ENCODE data around the gene COL4A2.
"Not testable (repeated sequence)": the region's sequence is repeated elsewhere in the genome, so short reads cannot be mapped to it uniquely, and the experiment has no call there.

The COL4A2 gene

GRCh38 chr13:110450941-110451730 is 144.1 kb downstream of the COL4A2 start:
- H3K27me3 ChIP-seq (ENCODE audit: insufficient read depth, low read length, poor library complexity, severe bottlenecking) = no peaks in the 10 kb centered on the region
- TF ChIP-seq EZH2phosphoT487 (IDR thresholded peaks at IDR 0.05; ENCODE audit: borderline replicate concordance) = no peak
- TF ChIP-seq CTCF (conservative IDR thresholded peaks at IDR 0.05; ENCODE audit: low read length) = no peak
- no peaks in the 10 kb centered on the region for H3F3A ChIP-seq (ENCODE audit: low read depth)
- H3K36me3 ChIP-seq (ENCODE audit: insufficient read depth, low read length) = no peaks in the 10 kb centered on the region
- no peaks in the 10 kb centered on the region for H3K9me3 ChIP-seq (ENCODE audit: insufficient read depth, low read depth, low read length)
- H2AFZ ChIP-seq (ENCODE audit: low read length) = no peak overlapping the region
- H3K79me2 ChIP-seq (ENCODE audit: insufficient read depth, low read length) = no peaks in the 10 kb centered on the region
- H3K4me2 ChIP-seq (ENCODE audit: low read depth, low read length, poor library complexity, severe bottlenecking) = no peak overlapping the region
- H3K9ac ChIP-seq (ENCODE audit: low read depth, low read length, poor library complexity, severe bottlenecking) = no peak overlapping the region
- H3K4me3 ChIP-seq (ENCODE audit: low read length, poor library complexity, severe bottlenecking) = no peak overlapping the region
- H3K9me2 ChIP-seq (replicated peaks; ENCODE audit: low read depth, low read length) = no peaks in the 10 kb centered on the region
- no peaks in the 10 kb centered on the region for H3K4me1 ChIP-seq (ENCODE audit: insufficient read depth, low read length, poor library complexity, severe bottlenecking)
- H4K20me1 ChIP-seq (ENCODE audit: insufficient read depth, low read length, poor library complexity, severe bottlenecking) = no peaks in the 10 kb centered on the region

DNA sequence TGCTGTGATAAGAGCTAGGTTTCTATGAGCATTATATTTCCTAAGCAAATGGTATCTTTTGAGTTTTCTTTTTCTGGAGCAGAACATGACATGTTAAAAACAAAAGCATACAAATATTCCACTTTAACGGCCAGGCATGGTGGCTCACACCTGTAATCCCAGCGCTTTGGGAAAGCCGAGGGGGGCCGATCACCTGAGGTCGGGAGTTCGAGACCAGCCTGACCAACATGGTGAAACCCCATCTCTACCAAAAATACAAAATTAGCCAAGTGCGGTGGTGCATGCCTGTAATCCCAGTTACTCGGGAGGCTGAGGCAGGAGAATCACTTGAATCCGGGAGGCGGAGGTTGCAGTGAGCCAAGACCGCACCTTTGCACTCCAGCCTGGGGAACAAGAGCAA is 146.0 kb downstream of the COL4A2 start:
- not testable (repeated sequence) for H3K4me3 ChIP-seq (ENCODE audit: low read length, poor library complexity, severe bottlenecking); H3K27me3 ChIP-seq (ENCODE audit: insufficient read depth, low read length, poor library complexity, severe bottlenecking); H4K20me1 ChIP-seq (ENCODE audit: insufficient read depth, low read length, poor library complexity, severe bottlenecking); H3K4me1 ChIP-seq (ENCODE audit: insufficient read depth, low read length, poor library complexity, severe bottlenecking); H3K36me3 ChIP-seq (ENCODE audit: insufficient read depth, low read length); H3K4me2 ChIP-seq (ENCODE audit: low read depth, low read length, poor library complexity, severe bottlenecking); H3F3A ChIP-seq (ENCODE audit: low read depth); H2AFZ ChIP-seq (ENCODE audit: low read length); H3K9ac ChIP-seq (ENCODE audit: low read depth, low read length, poor library complexity, severe bottlenecking); H3K9me3 ChIP-seq (ENCODE audit: insufficient read depth, low read depth, low read length); H3K79me2 ChIP-seq (ENCODE audit: insufficient read depth, low read length); H3K9me2 ChIP-seq (replicated peaks; ENCODE audit: low read depth, low read length)

DNA sequence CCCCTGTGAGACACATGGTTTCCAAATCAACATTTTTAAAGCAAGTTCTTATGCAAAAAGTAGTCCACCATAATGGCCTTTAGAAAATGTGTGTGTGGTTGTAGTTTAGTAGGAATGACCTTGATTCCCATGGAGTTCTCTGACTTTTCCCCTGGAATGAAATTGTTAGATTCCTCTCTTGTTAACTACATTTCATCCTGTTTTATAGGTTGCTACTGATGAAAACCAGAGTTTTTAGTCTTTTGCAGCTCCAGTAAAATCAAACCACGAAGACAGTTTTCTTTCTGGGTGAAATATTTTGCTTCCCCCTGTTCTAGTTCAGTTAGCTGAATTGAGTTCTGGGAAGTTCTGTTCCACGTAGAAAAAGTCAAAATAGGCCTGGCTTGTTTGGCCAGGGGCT is 146.7 kb downstream of the COL4A2 start:
- H3K4me3 ChIP-seq (ENCODE audit: low read length, poor library complexity, severe bottlenecking) = no peak overlapping the region
- no peaks in the 10 kb centered on the region for H4K20me1 ChIP-seq (ENCODE audit: insufficient read depth, low read length, poor library complexity, severe bottlenecking)
- H3K4me1 ChIP-seq (ENCODE audit: insufficient read depth, low read length, poor library complexity, severe bottlenecking) = peaks cover 5% of the 10 kb centered on the region
- no peak for TF ChIP-seq CTCF (conservative IDR thresholded peaks at IDR 0.05; ENCODE audit: low read length)
- no peak for TF ChIP-seq EZH2phosphoT487 (IDR thresholded peaks at IDR 0.05; ENCODE audit: borderline replicate concordance)
- H2AFZ ChIP-seq (ENCODE audit: low read length) = no peak overlapping the region
- no peak overlapping the region for H3K9ac ChIP-seq (ENCODE audit: low read depth, low read length, poor library complexity, severe bottlenecking)
- H3F3A ChIP-seq (ENCODE audit: low read depth) = no peaks in the 10 kb centered on the region
- no peaks in the 10 kb centered on the region for H3K9me3 ChIP-seq (ENCODE audit: insufficient read depth, low read depth, low read length)
- no peaks in the 10 kb centered on the region for H3K36me3 ChIP-seq (ENCODE audit: insufficient read depth, low read length)
- no peak overlapping the region for H3K4me2 ChIP-seq (ENCODE audit: low read depth, low read length, poor library complexity, severe bottlenecking)
- H3K79me2 ChIP-seq (ENCODE audit: insufficient read depth, low read length) = no peaks in the 10 kb centered on the region
- no peaks in the 10 kb centered on the region for H3K27me3 ChIP-seq (ENCODE audit: insufficient read depth, low read length, poor library complexity, severe bottlenecking)
- no peaks in the 10 kb centered on the region for H3K9me2 ChIP-seq (replicated peaks; ENCODE audit: low read depth, low read length)
